ENCODE data around the gene ADGRL3.

The ADGRL3 gene

GRCh38 chr4:62037571-62037970 lies 837.4 kb downstream of the ADGRL3 start:
- no peak for FAIRE-seq

- FAIRE-seq, result no peak
These were observed 851.2 kb downstream of the ADGRL3 start for GRCh38 chr4:62051332-62051731.

GRCh38 chr4:62053974-62054373 lies 853.8 kb downstream of the ADGRL3 start:
- no peak for FAIRE-seq

- FAIRE-seq, result no peak
These were observed 856.9 kb downstream of the ADGRL3 start for GRCh38 chr4:62057031-62057430.

GRCh38 chr4:62058571-62058970 lies 858.4 kb downstream of the ADGRL3 start:
- no peak for FAIRE-seq

- no peak for FAIRE-seq
These were observed 870.2 kb downstream of the ADGRL3 start for GRCh38 chr4:62070291-62070852.

- FAIRE-seq, result no peak
These were observed 875.0 kb downstream of the ADGRL3 start for GRCh38 chr4:62075089-62075488.

GRCh38 chr4:62075521-62075920 lies 875.4 kb downstream of the ADGRL3 start:
- no peak for FAIRE-seq

GRCh38 chr4:62077406-62077805 lies 877.3 kb downstream of the ADGRL3 start:
- FAIRE-seq, result no peak

- FAIRE-seq, result no peak
These were observed 880.3 kb downstream of the ADGRL3 start for GRCh38 chr4:62080431-62080830.

GRCh38 chr4:62087706-62088105 lies 887.6 kb downstream of the ADGRL3 start:
- FAIRE-seq, result no peak

- FAIRE-seq, result no peak
These were observed 893.6 kb downstream of the ADGRL3 start for GRCh38 chr4:62093735-62094134.

GRCh38 chr4:62096881-62097280 lies 896.8 kb downstream of the ADGRL3 start:
- no peak for FAIRE-seq

- no peak for FAIRE-seq
These were observed 915.1 kb downstream of the ADGRL3 start for GRCh38 chr4:62115216-62115615.

- FAIRE-seq, result no peak
These were observed 917.8 kb downstream of the ADGRL3 start for GRCh38 chr4:62117886-62118285.

- FAIRE-seq, result no peak
These were observed 918.4 kb downstream of the ADGRL3 start for GRCh38 chr4:62118558-62118957.

- no peak for FAIRE-seq
These were observed 919.1 kb downstream of the ADGRL3 start for GRCh38 chr4:62119195-62119594.

GRCh38 chr4:62126064-62126732 lies 926.1 kb downstream of the ADGRL3 start:
- no peak for FAIRE-seq
